Activated naive CD4-positive, alpha-beta T cell treated with anti-CD3 and anti-CD28 coated beads, Interleukin-2, amount 50 U/mL, for 24 hours (primary cell): ENCODE data around the gene TMEM61.
"Not testable (repeated sequence)": the region's sequence is repeated elsewhere in the genome, so short reads cannot be mapped to it uniquely, and the experiment has no call there.

Experiments
- H3K27ac Mint-ChIP-seq: one replicate; pipeline ENCODE4 v1.8.0; 2021; ENCODE audit warnings: mild to moderate bottlenecking, mixed read lengths
- H3K27me3 Mint-ChIP-seq: one replicate; pipeline ENCODE4 v1.8.0; 2021; ENCODE audit warnings: mixed read lengths
- H3K36me3 Mint-ChIP-seq: one replicate; pipeline ENCODE4 v1.8.0; 2021; ENCODE audit warnings: mixed read lengths
- H3K4me1 Mint-ChIP-seq: one replicate; pipeline ENCODE4 v1.8.0; 2021; ENCODE audit warnings: mixed read lengths
- H3K4me3 Mint-ChIP-seq: one replicate; pipeline ENCODE4 v1.8.0; 2021; ENCODE audit warnings: mild to moderate bottlenecking, mixed read lengths
- H3K9me3 Mint-ChIP-seq: one replicate; pipeline ENCODE4 v1.8.0; 2021; ENCODE audit warnings: mixed read lengths

Gene TMEM61

GRCh38 chr1:55000110-55001085 lies 20.0 kb downstream of the TMEM61 start:
- no peak overlapping the region for H3K27ac Mint-ChIP-seq
- H3K9me3 Mint-ChIP-seq: no peaks in the 10 kb centered on the region
- no peak overlapping the region for H3K4me3 Mint-ChIP-seq
- peaks cover 19% of the 10 kb centered on the region for H3K4me1 Mint-ChIP-seq
- no peaks in the 10 kb centered on the region for H3K36me3 Mint-ChIP-seq
- peaks cover 19% of the 10 kb centered on the region for H3K27me3 Mint-ChIP-seq

- peaks cover 11% of the 10 kb centered on the region for H3K27me3 Mint-ChIP-seq
- H3K9me3 Mint-ChIP-seq: no peaks in the 10 kb centered on the region
- no peak overlapping the region for H3K27ac Mint-ChIP-seq
- H3K4me3 Mint-ChIP-seq: no peak overlapping the region
- H3K36me3 Mint-ChIP-seq: no peaks in the 10 kb centered on the region
- H3K4me1 Mint-ChIP-seq: peaks cover 9% of the 10 kb centered on the region
Measured at GRCh38 chr1:55001311-55001710, 20.9 kb downstream of the TMEM61 start.

GRCh38 chr1:55002686-55003085 lies 22.3 kb downstream of the TMEM61 start:
- no peak overlapping the region for H3K4me3 Mint-ChIP-seq
- no peaks in the 10 kb centered on the region for H3K36me3 Mint-ChIP-seq
- no peaks in the 10 kb centered on the region for H3K9me3 Mint-ChIP-seq
- no peak overlapping the region for H3K27ac Mint-ChIP-seq
- no peaks in the 10 kb centered on the region for H3K4me1 Mint-ChIP-seq
- peaks cover 2% of the 10 kb centered on the region for H3K27me3 Mint-ChIP-seq

- Mint-ChIP-seq H3K27ac (no peak overlapping the region), H3K9me3 (no peaks in the 10 kb centered on the region), H3K36me3 (no peaks in the 10 kb centered on the region), H3K4me1 (no peaks in the 10 kb centered on the region), H3K27me3 (no peaks in the 10 kb centered on the region), H3K4me3 (no peak overlapping the region)
Measured at GRCh38 chr1:55005351-55006140, 25.1 kb downstream of the TMEM61 start.

- H3K4me1 Mint-ChIP-seq: no peaks in the 10 kb centered on the region
- H3K27me3 Mint-ChIP-seq: no peaks in the 10 kb centered on the region
- no peak overlapping the region for H3K27ac Mint-ChIP-seq
- H3K4me3 Mint-ChIP-seq: no peak overlapping the region
- no peaks in the 10 kb centered on the region for H3K9me3 Mint-ChIP-seq
- no peaks in the 10 kb centered on the region for H3K36me3 Mint-ChIP-seq
Measured at GRCh38 chr1:55006931-55007330, 26.5 kb downstream of the TMEM61 start.

- Mint-ChIP-seq H3K4me3 (no peak overlapping the region), H3K27me3 (peaks cover 2% of the 10 kb centered on the region), H3K27ac (no peak overlapping the region), H3K9me3 (no peaks in the 10 kb centered on the region), H3K4me1 (no peaks in the 10 kb centered on the region), H3K36me3 (no peaks in the 10 kb centered on the region)
Measured at GRCh38 chr1:55007625-55008024, 27.2 kb downstream of the TMEM61 start.

- Mint-ChIP-seq H3K4me3 (no peak overlapping the region), H3K36me3 (no peaks in the 10 kb centered on the region), H3K27me3 (peaks cover 7% of the 10 kb centered on the region), H3K27ac (no peak overlapping the region), H3K9me3 (no peaks in the 10 kb centered on the region), H3K4me1 (no peaks in the 10 kb centered on the region)
Measured at GRCh38 chr1:55010194-55010886, 29.9 kb downstream of the TMEM61 start.

- Mint-ChIP-seq H3K9me3 (no peaks in the 10 kb centered on the region), H3K4me3 (no peak overlapping the region), H3K27me3 (peaks cover 7% of the 10 kb centered on the region), H3K36me3 (no peaks in the 10 kb centered on the region), H3K4me1 (no peaks in the 10 kb centered on the region), H3K27ac (no peak overlapping the region)
Measured at GRCh38 chr1:55010887-55011217, 30.4 kb downstream of the TMEM61 start.

GRCh38 chr1:55012661-55013060 lies 32.2 kb downstream of the TMEM61 start:
- no peaks in the 10 kb centered on the region for H3K36me3 Mint-ChIP-seq
- H3K27me3 Mint-ChIP-seq: peaks cover 7% of the 10 kb centered on the region
- H3K9me3 Mint-ChIP-seq: no peaks in the 10 kb centered on the region
- H3K4me3 Mint-ChIP-seq: no peak overlapping the region
- no peak overlapping the region for H3K27ac Mint-ChIP-seq
- no peaks in the 10 kb centered on the region for H3K4me1 Mint-ChIP-seq

- Mint-ChIP-seq H3K27ac (no peak overlapping the region), H3K36me3 (no peaks in the 10 kb centered on the region), H3K4me1 (no peaks in the 10 kb centered on the region), H3K9me3 (no peaks in the 10 kb centered on the region), H3K4me3 (no peak overlapping the region), H3K27me3 (peaks cover 11% of the 10 kb centered on the region)
Measured at GRCh38 chr1:55015123-55015522, 34.7 kb downstream of the TMEM61 start.

- H3K9me3 Mint-ChIP-seq: no peaks in the 10 kb centered on the region
- no peak overlapping the region for H3K4me3 Mint-ChIP-seq
- no peaks in the 10 kb centered on the region for H3K36me3 Mint-ChIP-seq
- no peak overlapping the region for H3K27ac Mint-ChIP-seq
- H3K4me1 Mint-ChIP-seq: no peaks in the 10 kb centered on the region
- H3K27me3 Mint-ChIP-seq: peaks cover 11% of the 10 kb centered on the region
Measured at GRCh38 chr1:55015731-55016620, 35.5 kb downstream of the TMEM61 start.

GRCh38 chr1:55018395-55018794 lies 38.0 kb downstream of the TMEM61 start:
- no peak overlapping the region for H3K27ac Mint-ChIP-seq
- no peaks in the 10 kb centered on the region for H3K4me1 Mint-ChIP-seq
- H3K9me3 Mint-ChIP-seq: no peaks in the 10 kb centered on the region
- peaks cover 9% of the 10 kb centered on the region for H3K27me3 Mint-ChIP-seq
- no peaks in the 10 kb centered on the region for H3K36me3 Mint-ChIP-seq
- H3K4me3 Mint-ChIP-seq: no peak overlapping the region

GRCh38 chr1:55021942-55022546 lies 41.6 kb downstream of the TMEM61 start:
- H3K27me3 Mint-ChIP-seq: peaks cover 4% of the 10 kb centered on the region
- H3K4me1 Mint-ChIP-seq: no peaks in the 10 kb centered on the region
- H3K27ac Mint-ChIP-seq: no peak overlapping the region
- H3K4me3 Mint-ChIP-seq: no peak overlapping the region
- no peaks in the 10 kb centered on the region for H3K9me3 Mint-ChIP-seq
- H3K36me3 Mint-ChIP-seq: no peaks in the 10 kb centered on the region

GRCh38 chr1:55024163-55024562 lies 43.7 kb downstream of the TMEM61 start:
- H3K4me1 Mint-ChIP-seq, H3K36me3 Mint-ChIP-seq, H3K4me3 Mint-ChIP-seq, H3K9me3 Mint-ChIP-seq, H3K27ac Mint-ChIP-seq, H3K27me3 Mint-ChIP-seq: not testable (repeated sequence)

GRCh38 chr1:55026682-55027081 lies 46.3 kb downstream of the TMEM61 start:
- H3K4me3 Mint-ChIP-seq, H3K9me3 Mint-ChIP-seq, H3K4me1 Mint-ChIP-seq, H3K27me3 Mint-ChIP-seq, H3K27ac Mint-ChIP-seq, H3K36me3 Mint-ChIP-seq: not testable (repeated sequence)
